ENCODE measurements around the gene DSN1. TPM values are rescaled to one million over a fixed set of nuclear protein-coding genes. Genes with fewer than 3 reads are reported as not detected.
A peak's percentile ranks its signal among the peaks of the same experiment; 100 is the strongest.

The DSN1 gene, protein sequence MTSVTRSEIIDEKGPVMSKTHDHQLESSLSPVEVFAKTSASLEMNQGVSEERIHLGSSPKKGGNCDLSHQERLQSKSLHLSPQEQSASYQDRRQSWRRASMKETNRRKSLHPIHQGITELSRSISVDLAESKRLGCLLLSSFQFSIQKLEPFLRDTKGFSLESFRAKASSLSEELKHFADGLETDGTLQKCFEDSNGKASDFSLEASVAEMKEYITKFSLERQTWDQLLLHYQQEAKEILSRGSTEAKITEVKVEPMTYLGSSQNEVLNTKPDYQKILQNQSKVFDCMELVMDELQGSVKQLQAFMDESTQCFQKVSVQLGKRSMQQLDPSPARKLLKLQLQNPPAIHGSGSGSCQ
- total RNA-seq, result 10 to 100 TPM; 32.2 to 32.4 TPM

DNA sequence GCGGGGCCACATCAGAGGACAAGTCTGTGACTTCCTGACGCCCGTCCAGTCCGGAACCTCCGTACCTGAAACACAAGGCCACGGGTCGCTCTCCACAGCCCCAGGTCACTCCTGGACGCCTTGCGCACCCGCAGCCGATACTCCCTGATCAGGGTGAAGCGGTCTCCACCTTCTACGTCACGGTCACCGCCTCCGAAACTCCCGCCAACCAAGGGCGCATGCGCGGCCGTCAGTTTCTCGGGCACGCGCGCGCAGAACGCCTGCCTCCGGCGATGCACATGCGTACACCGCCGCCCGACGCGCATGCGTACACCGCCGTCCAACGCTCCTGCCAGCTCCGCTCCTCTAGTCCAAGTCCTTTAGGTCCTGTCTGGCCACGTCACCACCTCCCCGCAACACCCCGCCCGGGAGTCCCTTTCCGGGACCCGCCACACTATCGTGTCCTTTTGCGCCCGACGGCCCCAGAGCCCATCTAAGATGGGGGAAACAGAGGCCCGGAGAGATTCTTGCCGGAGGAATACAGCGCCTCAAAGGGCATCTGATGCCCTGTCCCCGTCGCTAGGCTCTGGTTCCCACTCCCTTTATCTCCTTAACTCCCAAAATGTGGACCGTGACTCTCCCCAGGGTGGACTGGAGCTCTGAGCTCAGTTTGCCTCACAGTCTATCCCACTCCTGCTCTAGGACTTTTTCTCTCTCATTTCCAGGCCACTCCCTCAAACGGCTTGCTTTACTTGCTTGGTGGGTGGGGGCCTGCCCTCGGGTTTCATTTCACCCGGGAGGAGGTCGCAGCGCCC, at the start of gene DSN1:
TSS of gene DSN1 (minus strand) at position 167 of the 794 bp plus-strand sequence. CDS start 2,305 bp downstream, outside the sequence.
- ATAC-seq (ENCODE audit: low read depth) (peak; percentile 93), DNase-seq (peak; percentile 100)
- peak within 1 kb of the TSS; percentile 96 for H3K27ac Mint-ChIP-seq
- H3K4me1 Mint-ChIP-seq, result peaks cover 27% of the 10 kb centered on the region
- no peaks in the 10 kb centered on the region for H3K9me3 Mint-ChIP-seq
- H3K4me3 Mint-ChIP-seq, result peak within 1 kb of the TSS; percentile 92
- POLR2A ChIA-PET, result interaction anchor here (0.6 to 2.9 kb wide), 12 partner anchors 11 to 321 kb away, joined by 3 to 10 read pairs (median 3); partner anchors contain the start of genes RBL1 and SLA2
- H3K36me3 Mint-ChIP-seq, result peaks cover 12% of the 10 kb centered on the region
- H3K27me3 Mint-ChIP-seq, result no peaks in the 10 kb centered on the region

DNA sequence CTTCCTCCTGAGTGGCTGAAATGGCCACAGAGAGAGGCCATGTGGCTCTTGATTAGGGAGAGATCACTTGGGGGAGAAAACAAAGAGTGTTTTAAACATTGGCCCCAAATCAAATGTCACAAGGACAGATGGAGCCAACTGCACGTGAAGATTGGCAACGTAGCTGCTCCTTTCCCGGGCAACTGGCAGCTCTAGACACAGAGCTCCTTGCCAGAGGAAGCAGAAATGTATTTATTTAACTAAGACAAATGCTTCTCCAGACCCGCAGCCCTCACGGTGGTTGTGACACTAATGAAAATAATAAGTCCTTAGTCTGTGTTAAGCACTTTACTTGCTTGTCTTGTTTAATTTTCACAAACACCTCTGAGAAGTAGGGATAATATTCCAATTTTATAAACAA, 49.6 kb upstream of the DSN1 start:
- no peak for ATAC-seq (ENCODE audit: low read depth)
- POLR2A ChIA-PET, result no interaction called here
- no peak for DNase-seq
- H3K9me3 Mint-ChIP-seq, result no peaks in the 10 kb centered on the region
- peaks cover 15% of the 10 kb centered on the region for H3K4me1 Mint-ChIP-seq
- no peak overlapping the region for H3K27ac Mint-ChIP-seq
- peaks cover under 1% of the 10 kb centered on the region for H3K36me3 Mint-ChIP-seq
- H3K4me3 Mint-ChIP-seq, result no peak overlapping the region
- no peaks in the 10 kb centered on the region for H3K27me3 Mint-ChIP-seq

DNA sequence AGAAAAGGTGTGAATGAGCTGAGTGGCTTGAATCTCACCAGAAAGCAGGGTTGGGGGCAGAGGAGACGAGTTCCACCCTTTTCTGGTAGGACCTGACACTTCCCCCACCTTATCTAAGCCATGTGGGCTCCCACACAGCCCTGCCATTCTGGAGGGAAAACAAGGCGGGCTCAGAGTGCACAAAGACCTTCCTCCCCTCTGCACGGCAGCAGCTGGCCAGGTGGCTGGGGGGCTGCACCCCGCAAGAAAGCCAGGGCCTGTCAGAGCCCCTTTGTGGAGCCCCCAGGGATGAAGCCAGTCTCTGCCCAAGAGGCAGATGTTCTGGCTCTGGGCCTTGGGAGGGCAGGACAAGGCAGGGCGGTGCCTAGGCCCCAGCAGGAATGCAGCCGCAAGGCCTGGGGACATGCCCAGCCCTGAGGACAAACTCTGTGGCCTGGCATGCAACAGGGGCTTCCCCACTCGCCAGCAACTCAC, 48.4 kb upstream of the DSN1 start:
- no peak overlapping the region for H3K4me3 Mint-ChIP-seq
- H3K36me3 Mint-ChIP-seq, result peaks cover 2% of the 10 kb centered on the region
- no peak for ATAC-seq (ENCODE audit: low read depth)
- H3K27ac Mint-ChIP-seq, result no peak overlapping the region
- peaks cover 6% of the 10 kb centered on the region for H3K4me1 Mint-ChIP-seq
- POLR2A ChIA-PET, result no interaction called here
- H3K27me3 Mint-ChIP-seq, result no peaks in the 10 kb centered on the region
- no peak for DNase-seq
- no peaks in the 10 kb centered on the region for H3K9me3 Mint-ChIP-seq

DNA sequence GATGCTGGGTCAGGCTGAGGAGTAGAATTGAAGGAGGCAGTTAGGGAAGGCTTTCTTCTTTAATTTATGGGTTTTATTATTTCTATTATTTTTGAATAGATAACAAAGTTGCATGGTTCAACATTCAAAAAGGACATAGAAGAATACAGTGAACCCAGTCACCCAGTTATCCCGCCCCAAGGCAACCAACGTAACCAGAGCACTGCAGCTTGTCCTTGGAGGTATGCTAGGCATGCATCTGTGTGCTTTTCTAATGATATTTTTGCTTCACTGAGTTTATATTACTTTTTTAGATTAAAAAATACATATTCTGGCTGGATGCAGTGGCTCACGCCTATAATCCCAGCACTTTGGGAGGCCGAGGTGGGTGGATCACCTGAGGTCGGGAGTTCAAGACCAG, 47.4 kb upstream of the DSN1 start:
- no peak for DNase-seq
- POLR2A ChIA-PET, result no interaction called here
- no peaks in the 10 kb centered on the region for H3K27me3 Mint-ChIP-seq
- H3K4me1 Mint-ChIP-seq, result peaks cover 7% of the 10 kb centered on the region
- peaks cover 3% of the 10 kb centered on the region for H3K36me3 Mint-ChIP-seq
- no peaks in the 10 kb centered on the region for H3K9me3 Mint-ChIP-seq
- no peak overlapping the region for H3K4me3 Mint-ChIP-seq
- ATAC-seq (ENCODE audit: low read depth), result no peak
- no peak overlapping the region for H3K27ac Mint-ChIP-seq

DNA sequence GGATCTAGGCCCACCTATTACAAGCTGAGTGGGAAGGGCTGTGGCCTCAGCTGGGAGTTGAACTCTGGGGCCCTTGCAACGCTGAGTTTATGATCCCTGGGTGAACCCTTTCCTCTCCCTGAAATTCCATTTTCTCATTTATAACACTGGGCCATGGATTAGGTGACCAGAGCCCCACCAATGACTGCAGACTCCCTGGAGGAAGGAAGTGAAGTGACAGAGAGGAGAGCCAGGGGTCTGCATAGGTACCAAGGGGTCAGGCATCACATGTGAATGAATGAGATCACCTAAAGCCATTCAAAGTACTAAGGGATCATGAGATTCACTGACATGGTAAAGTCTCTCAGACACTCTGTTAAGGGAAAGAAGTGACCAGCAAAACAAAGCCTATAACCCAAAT, 46.5 kb upstream of the DSN1 start:
- H3K4me1 Mint-ChIP-seq, result peaks cover 7% of the 10 kb centered on the region
- POLR2A ChIA-PET, result no interaction called here
- ATAC-seq (ENCODE audit: low read depth), result no peak
- H3K9me3 Mint-ChIP-seq, result no peaks in the 10 kb centered on the region
- H3K27me3 Mint-ChIP-seq, result no peaks in the 10 kb centered on the region
- H3K27ac Mint-ChIP-seq, result no peak overlapping the region
- no peak overlapping the region for H3K4me3 Mint-ChIP-seq
- peaks cover 3% of the 10 kb centered on the region for H3K36me3 Mint-ChIP-seq
- no peak for DNase-seq

DNA sequence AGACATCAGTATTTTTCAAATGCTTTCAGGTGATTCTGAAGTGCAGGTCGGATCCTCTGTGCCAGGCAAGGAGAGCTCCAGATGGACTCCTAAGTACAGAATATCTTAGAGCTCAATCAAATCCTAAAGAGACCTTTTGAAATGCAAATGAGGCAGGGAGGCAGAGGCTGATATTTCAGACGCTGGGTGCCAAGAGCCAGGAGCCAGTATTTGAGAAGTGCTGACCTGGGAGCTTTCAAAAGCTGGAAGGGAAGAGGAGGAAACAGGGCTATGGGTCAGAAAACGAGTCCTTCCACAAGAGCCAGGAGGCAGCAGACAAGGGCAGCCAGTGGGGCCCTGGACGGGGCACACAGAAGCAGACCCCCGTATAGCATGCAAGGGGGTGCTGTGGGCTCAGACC, 46.1 kb upstream of the DSN1 start:
- no peak for DNase-seq
- no peak for ATAC-seq (ENCODE audit: low read depth)
- peaks cover 7% of the 10 kb centered on the region for H3K4me1 Mint-ChIP-seq
- peaks cover 3% of the 10 kb centered on the region for H3K36me3 Mint-ChIP-seq
- H3K4me3 Mint-ChIP-seq, result no peak overlapping the region
- H3K27ac Mint-ChIP-seq, result no peak overlapping the region
- no peaks in the 10 kb centered on the region for H3K27me3 Mint-ChIP-seq
- POLR2A ChIA-PET, result no interaction called here
- no peaks in the 10 kb centered on the region for H3K9me3 Mint-ChIP-seq

DNA sequence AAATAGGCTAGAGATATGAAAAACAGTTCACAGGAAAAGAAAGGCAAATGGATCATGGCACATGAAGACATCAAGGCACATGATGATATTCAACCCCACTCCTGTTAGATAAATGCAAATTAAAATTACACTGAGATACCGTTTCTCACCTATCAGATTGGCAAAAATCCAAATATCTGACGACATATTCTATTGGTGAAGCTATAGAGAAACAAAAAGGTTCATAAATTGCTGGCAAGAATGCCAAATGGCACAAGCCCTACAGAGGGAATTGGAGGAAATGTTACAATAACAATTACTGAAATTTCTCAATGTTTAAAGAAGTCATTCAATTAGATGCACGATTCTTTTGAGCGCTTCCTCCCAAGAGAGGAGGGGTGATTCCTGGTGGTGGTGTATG, 45.3 kb upstream of the DSN1 start:
- H3K4me1 Mint-ChIP-seq, result peaks cover 4% of the 10 kb centered on the region
- H3K27me3 Mint-ChIP-seq, result no peaks in the 10 kb centered on the region
- H3K9me3 Mint-ChIP-seq, result no peaks in the 10 kb centered on the region
- DNase-seq, result no peak
- no peak overlapping the region for H3K27ac Mint-ChIP-seq
- H3K36me3 Mint-ChIP-seq, result peaks cover 3% of the 10 kb centered on the region
- no peak for ATAC-seq (ENCODE audit: low read depth)
- no peak overlapping the region for H3K4me3 Mint-ChIP-seq
- POLR2A ChIA-PET, result no interaction called here

DNA sequence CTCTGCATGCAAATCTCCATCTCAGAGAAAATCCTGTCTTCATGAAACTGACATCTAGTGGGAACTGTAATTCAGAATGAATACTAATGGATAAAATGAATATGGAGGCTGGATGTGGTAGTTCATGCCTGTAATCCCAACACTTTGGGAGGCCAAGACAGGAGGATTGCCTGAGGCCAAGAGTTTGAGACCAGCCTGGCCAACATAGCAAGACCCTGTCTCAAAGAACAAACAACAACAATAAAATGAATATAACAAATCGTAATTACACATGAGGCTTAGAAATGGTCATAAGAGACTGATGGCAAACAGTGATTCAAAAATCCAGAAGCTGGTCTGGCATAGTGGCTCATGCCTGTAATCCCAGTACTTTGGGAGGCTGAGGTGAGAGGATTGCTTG, 44.6 kb upstream of the DSN1 start:
- DNase-seq (no peak), ATAC-seq (ENCODE audit: low read depth) (no peak)
- POLR2A ChIA-PET, result no interaction called here
- Mint-ChIP-seq H3K4me1 (peaks cover 6% of the 10 kb centered on the region), H3K27ac (no peak overlapping the region), H3K9me3 (no peaks in the 10 kb centered on the region), H3K4me3 (no peak overlapping the region), H3K36me3 (peaks cover 6% of the 10 kb centered on the region), H3K27me3 (no peaks in the 10 kb centered on the region)

DNA sequence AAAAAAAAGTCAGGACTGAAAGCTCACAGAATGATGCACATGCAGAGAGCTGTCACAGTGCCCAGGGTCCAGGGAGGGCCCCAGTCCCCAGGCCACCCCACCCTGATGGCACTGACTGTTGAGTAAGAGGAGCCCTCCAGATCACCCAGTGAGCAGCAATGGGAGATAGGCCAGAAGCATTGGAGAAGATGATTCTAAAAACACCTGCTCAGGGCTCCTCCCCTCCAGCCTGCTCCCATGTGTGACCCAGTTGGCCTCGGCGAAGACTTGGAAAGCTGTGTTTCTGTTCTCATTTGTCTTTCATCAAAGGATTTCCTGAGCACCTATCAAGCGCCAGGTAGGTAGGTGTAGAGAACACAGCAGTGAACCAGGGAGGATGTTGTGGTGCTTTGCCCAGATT, 43.9 kb upstream of the DSN1 start:
- DNase-seq, result no peak
- ATAC-seq (ENCODE audit: low read depth), result no peak
- H3K4me1 Mint-ChIP-seq, result peaks cover 6% of the 10 kb centered on the region
- no peak overlapping the region for H3K27ac Mint-ChIP-seq
- POLR2A ChIA-PET, result no interaction called here
- no peaks in the 10 kb centered on the region for H3K27me3 Mint-ChIP-seq
- H3K36me3 Mint-ChIP-seq, result peaks cover 6% of the 10 kb centered on the region
- H3K9me3 Mint-ChIP-seq, result no peaks in the 10 kb centered on the region
- no peak overlapping the region for H3K4me3 Mint-ChIP-seq

DNA sequence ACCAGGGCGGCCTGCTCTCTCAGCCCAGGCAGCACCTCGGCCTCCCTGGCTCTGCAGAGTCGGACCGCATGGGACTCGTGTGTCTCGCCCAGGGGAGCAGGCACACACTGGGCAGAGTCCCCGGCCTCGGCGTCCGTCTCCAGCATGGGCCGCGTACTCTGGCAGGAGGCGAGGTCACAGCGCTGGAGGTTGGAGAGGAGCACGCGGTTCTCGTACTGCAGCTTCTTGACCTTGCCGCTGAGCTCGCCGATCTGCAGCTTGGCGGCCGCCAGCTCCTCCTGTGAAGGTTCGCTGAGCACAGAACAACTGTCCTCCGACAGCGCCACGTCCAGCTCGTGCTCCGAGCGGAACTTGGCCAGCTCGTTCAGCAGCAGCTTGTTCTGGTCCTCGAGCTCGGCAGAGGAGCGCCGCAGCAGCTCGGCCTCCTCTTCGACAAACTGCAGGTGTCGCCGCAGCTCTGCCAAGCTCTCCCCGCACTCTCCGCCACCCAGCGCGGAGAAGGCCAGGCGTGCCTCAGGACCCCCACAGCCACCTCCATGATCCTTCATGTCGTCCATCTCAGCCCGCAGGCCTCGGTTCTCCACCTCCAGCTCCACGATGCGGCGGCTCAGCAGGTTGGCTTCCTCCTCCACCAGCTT, 42.0 kb upstream of the DSN1 start:
- H3K4me3 Mint-ChIP-seq, result no peak overlapping the region
- ATAC-seq (ENCODE audit: low read depth) (no peak), DNase-seq (no peak)
- peaks cover 6% of the 10 kb centered on the region for H3K36me3 Mint-ChIP-seq
- H3K9me3 Mint-ChIP-seq, result no peaks in the 10 kb centered on the region
- H3K27ac Mint-ChIP-seq, result no peak overlapping the region
- no peaks in the 10 kb centered on the region for H3K27me3 Mint-ChIP-seq
- H3K4me1 Mint-ChIP-seq, result peaks cover 6% of the 10 kb centered on the region
- POLR2A ChIA-PET, result interaction anchor here (0.9 kb wide), 1 partner anchor 16 kb away, joined by 3 read pairs; no protein-coding TSS in a partner anchor

DNA sequence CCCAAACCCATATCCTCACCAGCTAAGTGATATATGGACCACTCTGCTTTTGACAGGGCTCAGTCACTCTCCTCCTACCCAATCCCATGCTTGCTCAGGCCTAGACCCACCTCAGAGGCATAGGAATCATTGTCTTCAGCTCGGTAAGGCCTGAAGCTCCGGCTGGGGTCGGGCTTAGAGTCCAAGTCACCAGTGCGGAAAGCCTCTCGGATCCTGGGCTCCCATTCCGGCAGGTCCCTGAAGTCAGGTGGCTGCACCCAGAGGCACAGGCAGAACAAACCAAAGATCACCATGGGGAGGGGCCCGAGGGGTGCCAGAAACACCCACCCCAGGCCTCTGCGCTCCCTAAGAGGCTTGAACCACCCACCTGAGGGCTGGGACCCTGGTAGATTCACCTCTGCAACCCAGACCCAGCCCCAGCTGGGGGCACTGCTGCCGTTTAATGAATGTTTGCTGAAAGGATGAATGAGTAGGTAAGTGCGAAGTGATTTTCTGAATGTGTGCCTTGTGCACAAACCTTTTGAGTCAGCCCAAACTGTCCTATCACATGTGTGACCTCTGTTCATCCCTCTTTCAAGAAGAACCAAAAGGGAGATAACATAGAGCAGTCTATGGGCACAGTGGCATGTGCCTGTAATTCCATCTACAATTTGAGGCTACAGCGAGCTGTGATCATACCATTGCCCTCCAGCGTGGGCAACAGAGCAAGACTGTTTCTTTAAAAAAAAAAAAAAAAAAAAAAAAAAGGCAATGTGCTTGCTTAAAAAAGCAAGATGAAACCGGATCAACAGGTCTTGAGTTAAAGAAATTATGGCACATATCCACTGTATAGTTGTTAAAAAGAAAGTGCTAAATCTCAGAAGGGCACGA, 39.3 kb upstream of the DSN1 start:
- H3K27me3 Mint-ChIP-seq, result no peaks in the 10 kb centered on the region
- no peak overlapping the region for H3K4me3 Mint-ChIP-seq
- ATAC-seq (ENCODE audit: low read depth), result no peak
- H3K36me3 Mint-ChIP-seq, result peaks cover 6% of the 10 kb centered on the region
- DNase-seq, result no peak
- no peaks in the 10 kb centered on the region for H3K9me3 Mint-ChIP-seq
- peaks cover 9% of the 10 kb centered on the region for H3K4me1 Mint-ChIP-seq
- H3K27ac Mint-ChIP-seq, result no peak overlapping the region
- POLR2A ChIA-PET, result interaction anchor here (0.8 kb wide), 1 partner anchor 45 kb away, joined by 3 read pairs; no protein-coding TSS in a partner anchor

DNA sequence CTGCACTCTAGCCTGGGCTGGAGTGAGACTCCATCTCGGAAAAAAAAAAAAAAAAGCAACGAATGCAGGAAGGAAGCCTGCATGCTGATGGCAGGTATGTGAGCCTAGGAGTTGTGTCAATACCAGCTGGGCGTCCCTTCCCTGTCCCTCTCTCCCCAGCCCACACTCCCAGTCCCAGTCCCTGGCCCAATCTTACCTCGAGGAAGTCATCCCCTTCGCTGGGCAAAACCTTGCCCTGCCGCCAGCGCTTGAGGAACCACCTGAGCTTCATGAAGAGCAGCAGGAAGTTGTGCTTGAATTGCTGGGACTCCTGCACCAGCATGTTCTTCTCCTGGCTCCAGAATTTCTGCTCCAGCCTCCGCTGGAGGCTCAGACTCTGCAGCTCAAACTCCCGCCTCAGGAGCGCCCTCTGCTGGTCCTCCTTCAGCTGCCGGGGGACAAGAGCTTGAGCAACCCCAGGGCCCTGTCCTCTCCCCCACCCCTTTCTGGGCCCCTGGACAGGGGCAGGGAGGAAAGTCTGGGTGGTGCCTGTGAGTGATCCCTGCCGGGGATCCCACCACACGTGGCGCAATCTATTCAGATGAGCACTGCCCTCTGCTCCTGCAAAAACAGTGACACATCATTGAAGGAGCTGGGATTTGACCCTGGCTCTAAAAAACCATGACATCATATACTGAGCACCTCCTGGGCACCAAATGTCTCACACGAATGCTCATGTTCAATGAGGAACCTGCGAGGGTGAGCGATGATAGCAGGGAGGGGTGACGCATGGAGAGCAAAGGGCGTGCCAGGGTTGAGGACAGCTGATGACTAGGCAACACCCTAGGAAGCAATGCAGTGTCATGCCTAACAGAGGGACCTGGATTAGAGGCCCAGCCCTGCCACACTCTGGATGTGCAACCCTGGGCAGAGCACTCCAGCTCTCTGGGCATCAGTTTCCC, 35.0 kb upstream of the DSN1 start:
- peak; percentile 78 for DNase-seq
- H3K4me3 Mint-ChIP-seq, result no peak overlapping the region
- H3K27me3 Mint-ChIP-seq, result no peaks in the 10 kb centered on the region
- ATAC-seq (ENCODE audit: low read depth), result peak; percentile 52
- H3K9me3 Mint-ChIP-seq, result no peaks in the 10 kb centered on the region
- peaks cover 6% of the 10 kb centered on the region for H3K36me3 Mint-ChIP-seq
- no peak overlapping the region for H3K27ac Mint-ChIP-seq
- H3K4me1 Mint-ChIP-seq, result peaks cover 5% of the 10 kb centered on the region
- POLR2A ChIA-PET, result interaction anchor here (0.6 to 1.8 kb wide), 3 partner anchors 19 to 78 kb away, joined by 4 to 6 read pairs (median 4); a partner anchor contains a TSS

All from activated naive CD8-positive, alpha-beta T cell treated with anti-CD3 and anti-CD28 coated beads, Interleukin-2, amount 10 ng/mL, durations not matched to agents 7 days and 5 days (primary cell).